Heart right ventricle (tissue), 16 donors: ENCODE results near the gene TAB3. TPM values are rescaled to one million over a fixed set of nuclear protein-coding genes. Genes with fewer than 3 reads are reported as not detected.

Experiments used
- ATAC-seq, 8 donors: fragments of 200-7000 bp; cut with Tn5 transposase; one replicate each; pipeline ENCODE4 v1.9.1; 2020; ENCODE audit warnings: mild to moderate bottlenecking in 8 of 8, moderate library complexity in 8 of 8, moderate number of reproducible peaks in 1 of 8
- DNase-seq, 2 donors: peaks; one replicate each; pipeline ENCODE4 v3.0.0-alpha.2; 2020
- H3K27ac ChIP-seq, 10 donors: fragments of 200-600 bp; sonication (generic) in 2 of 10; one replicate each; pipeline versions ENCODE4 v1.5.0 to v1.8.0; 2020 to 2022; ENCODE audit warnings: mild to moderate bottlenecking in 3 of 10
- H3K27me3 ChIP-seq, 7 donors: fragments of 200-600 bp; one replicate each; pipeline ENCODE4 v1.8.0; 2021 to 2022; ENCODE audit warnings: mild to moderate bottlenecking in 2 of 7
- H3K36me3 ChIP-seq, 9 donors: fragments of 200-600 bp; sonication (generic) in 1 of 9; one replicate each; pipeline versions ENCODE4 v1.5.0 to v1.8.0; 2020 to 2022; ENCODE audit warnings: mild to moderate bottlenecking in 2 of 9
- H3K4me1 ChIP-seq, 9 donors: fragments of 200-600 bp; sonication (generic) in 1 of 9; one replicate each; pipeline versions ENCODE4 v1.5.0 to v1.8.0; 2020 to 2022; ENCODE audit warnings: mild to moderate bottlenecking in 4 of 9
- H3K4me3 ChIP-seq, 10 donors: fragments of 200-600 bp; sonication (generic) in 2 of 10; one replicate each; pipeline versions ENCODE4 v1.5.0 to v1.8.0; 2020 to 2022; ENCODE audit warnings: mild to moderate bottlenecking in 7 of 10, moderate library complexity in 2 of 10
- H3K9me3 ChIP-seq, 11 donors: fragments of 200-600 bp in 10 of 11; sonication (generic) in 2 of 11; one replicate each; pipeline versions ENCODE4 v1.5.0 to v1.8.0; 2013 to 2022; ENCODE audit warnings: mild to moderate bottlenecking in 2 of 11, control low read depth in 1 of 11, moderate library complexity in 1 of 11
- CTCF ChIP-seq, 9 donors: fragments of 200-600 bp; sonication (generic) in 2 of 9; IDR thresholded peaks; one replicate each; pipeline versions ENCODE4 v1.5.0 to v1.8.0; 2021 to 2022; ENCODE audit warnings: antibody characterized with exemption in 9 of 9, mild to moderate bottlenecking in 5 of 9, moderate library complexity in 1 of 9
- WGBS, 2 donors: extraction: QIAGEN DNeasy Blood & Tissue Kit; methylation state at CpG; one replicate each; pipeline ENCODE4 v1.1.7; 2013; ENCODE audit warnings: inconsistent platforms in 1 of 2; 5-methylcytosine and 5-hydroxymethylcytosine counted together
- intact Hi-C, 10 donors: fragments of 100-400 bp; cut with DNase I; formaldehyde crosslinking; loops; one replicate each; pipeline versions ENCODE4 v1.11.1 to v1.14.2; 2022
- polyA plus RNA-seq, 2 donors: library from polyadenylated mRNA; stranded (reverse); fragments of 200-250 nt; gene quantifications; one replicate each; pipeline ENCODE4 v1.2.3, GENCODE V29; 2013
- total RNA-seq, 10 donors: library from RNA; stranded (reverse); fragmentation: NEBNext Ultra II Directional in 3 of 10; extraction: Animal tissue kit (Norgen Biotek cat#: 25700) in 3 of 10; gene quantifications; one replicate each; pipeline versions ENCODE4 v1.2.1 to v1.2.4, GENCODE V29; 2021 to 2023
- donor health status: Arrhythmogenic right ventricular cardiomyopathy.
- donor health status: ischemic (EF 13 %, LVEDD 7.1; RV severe dilation, severe dysfunction).
- donor health status: healthy with polysubstance abuse.
- donor health status: DM: no; HTN: yes; CAD: no.
- donor health status: DM: no; HTN: no; CAD: no.
- donor health status: ischemic (EF 25% LVEDD 6.9; RV normal size, moderate dysfunction).
- donor health status: ischemic (EF 25% LVEDD 5.7; RV mildly dilated, moderate dysfunction).
- donor health status: healthy.
- donor health status: DM: yes; HTN: yes; CAD: no.
- donor health status: Ischemic cardiomyopathy.
- donor health status: ischemic (EF 35%, LVEDD 5.7; RV mildly dilated, moderate dysfunction).
- donor health status: nonischemic (EF 11% LVEDD 7.7; RV severe dilation, severe dysfunction).
- donor health status: DM: yes; HTN: yes; CAD: no.
- donor health status: PGD.
- donor health status: ischemic (EF 29% LVEDD 5.4; RV normal size, mild dysfunction).
- donor health status: nonischemic (EF 23%, LVEDD 6.1; RV moderate dilation, normal function).

Gene TAB3
- total and polyA plus RNA-seq, 12 donors, result 3.9 to 19.3 (median 14.5) TPM

- intact Hi-C loops, result no loop called here
- no peaks in the 10 kb centered on the region for H3K9me3 ChIP-seq
- 74 to 87% methylated on average over 10 of the region's 10 CpGs for WGBS, 2 donors
- peaks cover 0 to 5% (median 0%) of the 10 kb centered on the region in 7 donors for H3K27me3 ChIP-seq
- DNase-seq, result no peak
- peaks cover 0 to 55% (median 0%) of the 10 kb centered on the region in 9 donors for H3K36me3 ChIP-seq
- H3K4me1 ChIP-seq, result no peaks in the 10 kb centered on the region
- no peak overlapping the region for H3K27ac ChIP-seq
- no peak overlapping the region for H3K4me3 ChIP-seq
- no peak for TF ChIP-seq CTCF (IDR thresholded peaks at IDR 0.05)
- no peak for ATAC-seq
Measured at GRCh38 chrX:30831082-30831481, 58.0 kb downstream of the TAB3 start.

GRCh38 chrX:30830326-30830943, 58.6 kb downstream of the TAB3 start:
- ATAC-seq, result no peak
- whole genome bisulfite sequencing, 2 donors, result 87 to 92% methylated on average over 3 of the region's 3 CpGs

GRCh38 chrX:30824275-30824674, 64.8 kb downstream of the TAB3 start:
- peaks cover 0 to 15% (median 0%) of the 10 kb centered on the region in 7 donors for H3K27me3 ChIP-seq
- no peaks in the 10 kb centered on the region for H3K4me1 ChIP-seq
- ATAC-seq, result no peak
- intact Hi-C loops, result no loop called here
- H3K4me3 ChIP-seq, result no peak overlapping the region
- TF ChIP-seq CTCF (IDR thresholded peaks at IDR 0.05), result no peak
- no peak overlapping the region for H3K27ac ChIP-seq
- no peaks in the 10 kb centered on the region for H3K36me3 ChIP-seq
- no peaks in the 10 kb centered on the region for H3K9me3 ChIP-seq
- 63 to 72% methylated on average over 3 of the region's 3 CpGs for WGBS, 2 donors
- DNase-seq, result no peak

More at GRCh38 chrX:30830326-30830943, 58.6 kb downstream of the TAB3 start:
- Histone ChIP-seq H3K36me3 (peaks cover 0 to 49% (median 0%) of the 10 kb centered on the region in 9 donors), H3K27me3 (peaks cover 0 to 5% (median 0%) of the 10 kb centered on the region in 7 donors), H3K9me3 (no peaks in the 10 kb centered on the region), H3K4me3 (no peak overlapping the region), H3K4me1 (no peaks in the 10 kb centered on the region), H3K27ac (no peak overlapping the region)
- intact Hi-C loops, result no loop called here
- DNase-seq, result no peak
- TF ChIP-seq CTCF (IDR thresholded peaks at IDR 0.05), result no peak

- H3K9me3 ChIP-seq, result no peaks in the 10 kb centered on the region
- H3K36me3 ChIP-seq, result no peaks in the 10 kb centered on the region
- DNase-seq, result no peak
- no peak overlapping the region for H3K27ac ChIP-seq
- H3K4me1 ChIP-seq, result no peaks in the 10 kb centered on the region
- peaks cover 0 to 15% (median 0%) of the 10 kb centered on the region in 7 donors for H3K27me3 ChIP-seq
- no peak overlapping the region for H3K4me3 ChIP-seq
- no peak for ATAC-seq
- TF ChIP-seq CTCF (IDR thresholded peaks at IDR 0.05), result no peak
- intact Hi-C loops, result no loop called here
- WGBS, 2 donors, result 84 to 87% methylated on average over 2 of the region's 2 CpGs
Measured at GRCh38 chrX:30822764-30823163, 66.3 kb downstream of the TAB3 start.
